H1 (cell line): ENCODE results near the gene COL28A1. TPM values are rescaled to one million over a fixed set of nuclear protein-coding genes. Genes with fewer than 3 reads are reported as not detected.

Source experiments
- BACH1 ChIP-seq: IDR thresholded peaks from 2 replicates; pipeline ENCODE4 v1.6.1; 2012; ENCODE audit warnings: low read length, improper control_type of control experiment
- CBX8 ChIP-seq: fragments of 300-800, 300-1000 bp; sonication (generic); IDR thresholded peaks from 2 replicates; pipeline ENCODE4 v1.7.1; 2016; ENCODE audit warnings: low read depth, low read length, borderline replicate concordance
- CHD7 ChIP-seq: fragments of 300-600 bp; sonication (generic); IDR thresholded peaks from 2 replicates; pipeline ENCODE4 v1.7.1; 2012; ENCODE audit warnings: low read length, moderate library complexity, mild to moderate bottlenecking, inconsistent platforms; ENCODE audit not compliant: insufficient replicate concordance
- NANOG ChIP-seq: IDR thresholded peaks from 2 replicates; pipeline ENCODE4 v1.6.1; 2011; ENCODE audit warnings: low read length, low read depth, mild to moderate bottlenecking, inconsistent platforms; ENCODE audit not compliant: insufficient read depth, poor library complexity, severe bottlenecking
- RBBP5 ChIP-seq: IDR thresholded peaks from 2 replicates; pipeline ENCODE4 v1.7.1; 2012; ENCODE audit warnings: low read depth, mild to moderate bottlenecking, inconsistent platforms, low read length, moderate library complexity, borderline replicate concordance
- SIN3A ChIP-seq, 2 experiments: IDR thresholded peaks in 1 of 2; conservative IDR thresholded peaks in 1 of 2; 2 replicates each; pipeline ENCODE4 v1.6.1; 2011 to 2012; ENCODE audit warnings: low read length in 2 of 2, improper control_type of control experiment in 1 of 2, low read depth in 1 of 2, mild to moderate bottlenecking in 1 of 2
- polyA plus RNA-seq, 7 experiments: library from polyadenylated mRNA; depleted of rRNA in 3 of 7; stranded (reverse) in 5 of 7; unstranded in 2 of 7; fragments of >200 nt in 5 of 7; fragments of 200-250 nt in 2 of 7; gene quantifications; 1 replicate in 5 of 7; 2 replicates in 1 of 7; 4 replicates in 1 of 7; pipeline versions ENCODE4 v1.2.1 to v1.2.3, GENCODE V29; 2011 to 2013; ENCODE audit warnings: missing spikeins in 2 of 7, mixed read lengths in 2 of 7
- total RNA-seq: library from RNA; stranded (reverse); fragmentation: NEBNext Ultra II Directional; extraction: Animal tissue kit (Norgen Biotek cat#: 25700); gene quantifications from 2 replicates; pipeline ENCODE4 v1.2.1, GENCODE V29; 2021
- TF ChIP-seq, protein P1 (sequence below): IDR thresholded peaks from 2 replicates; pipeline ENCODE4 v1.6.1; 2011; ENCODE audit warnings: low read depth, mild to moderate bottlenecking, low read length; ENCODE audit not compliant: insufficient read depth

Gene COL28A1
- total and polyA plus RNA-seq, 2 of the 8 experiments (the other 6 are each of a cell fraction or from before 2014, with no cell fraction given): 0.22 to 0.38 TPM

DNA sequence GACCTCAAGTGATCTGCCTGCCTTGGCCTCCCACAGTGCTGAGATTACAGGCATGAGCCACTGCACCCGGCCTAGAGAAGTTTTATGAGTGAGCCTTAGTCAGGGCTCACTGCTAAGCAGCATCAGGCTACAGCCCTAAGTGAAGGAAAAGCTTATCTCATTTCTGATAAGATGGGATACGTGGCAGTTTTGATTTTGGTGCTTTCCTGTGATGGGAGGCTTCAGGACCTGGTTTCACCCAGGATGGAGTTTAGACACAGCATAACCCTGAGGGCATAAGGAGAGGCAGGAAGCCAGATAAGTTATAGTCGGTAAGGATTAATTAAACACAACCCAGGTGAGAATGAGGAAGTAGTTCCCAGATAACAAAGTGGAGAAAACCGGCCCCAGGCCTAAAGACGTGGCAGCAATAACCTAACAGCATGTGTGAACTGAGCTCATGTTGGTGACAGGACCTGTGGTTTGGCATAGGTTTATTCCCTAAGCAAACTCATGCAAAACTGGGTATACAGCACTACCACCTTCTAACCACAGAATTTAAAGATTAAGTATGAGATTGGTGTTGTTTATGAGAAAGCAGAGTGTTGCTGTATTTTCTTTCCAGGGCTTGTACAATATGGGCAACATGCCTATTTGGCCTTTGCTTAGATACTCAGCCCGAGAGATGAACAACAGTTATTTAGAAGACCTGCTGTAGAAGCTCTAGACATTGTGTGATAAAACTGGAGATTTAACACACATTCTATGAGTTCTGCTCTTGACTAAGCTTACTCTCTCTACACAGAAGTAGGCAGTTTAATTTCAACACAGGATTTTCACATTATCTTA lies 119.4 kb downstream of the COL28A1 start (continued):
- TF ChIP-seq CHD7 (no peak), BACH1 (no peak), CBX8 (no peak), NANOG (no peak), RBBP5 (no peak), SIN3A (conservative IDR thresholded peaks at IDR 0.05 in 1 of 2, IDR thresholded peaks at IDR 0.05 in 1 of 2; ENCODE audit: low read depth in 1 of 2, low read length in 2 of 2) (no peak)
- TF ChIP-seq, protein P1, sequence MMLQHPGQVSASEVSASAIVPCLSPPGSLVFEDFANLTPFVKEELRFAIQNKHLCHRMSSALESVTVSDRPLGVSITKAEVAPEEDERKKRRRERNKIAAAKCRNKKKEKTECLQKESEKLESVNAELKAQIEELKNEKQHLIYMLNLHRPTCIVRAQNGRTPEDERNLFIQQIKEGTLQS: no peak
